ENCODE data around the gene AGBL1. TPM values are rescaled to one million over a fixed set of nuclear protein-coding genes. Genes with fewer than 3 reads are reported as not detected.

The AGBL1 gene
- total and polyA plus RNA-seq, 11 donors, result under 0.01 to 0.08 (median 0.02) TPM; not detected in 8

DNA sequence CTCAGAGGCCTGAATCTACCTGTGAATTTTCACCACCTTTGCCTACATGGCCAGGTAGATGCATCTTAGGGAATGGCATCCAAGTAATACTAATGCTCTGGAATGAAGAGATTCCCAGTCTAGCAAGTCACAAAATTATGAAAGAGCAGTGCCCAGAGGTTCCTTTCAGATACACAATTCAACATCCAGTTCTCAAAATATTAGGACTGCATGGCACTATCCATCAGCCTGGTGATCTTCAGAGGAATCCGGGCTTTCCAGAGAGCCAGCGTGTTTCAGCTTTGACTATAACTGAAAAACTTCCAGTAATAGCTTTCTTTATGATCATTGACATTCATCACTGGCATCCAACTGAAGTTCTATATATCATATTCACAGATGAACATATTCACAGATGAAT lies 849.8 kb downstream of the AGBL1 start:
- ATAC-seq, result no peak
- 89 to 96% (median 91%) methylated on average over 2 of the region's 2 CpGs for WGBS, 4 donors
- Histone ChIP-seq H3K4me3 (no peak overlapping the region), H3K4me1 (no peaks in the 10 kb centered on the region), H3K27me3 (no peaks in the 10 kb centered on the region), H3K27ac (no peak overlapping the region), H3K9me3 (no peaks in the 10 kb centered on the region), H3K36me3 (no peaks in the 10 kb centered on the region)
- no peak for DNase-seq
- no peak for TF ChIP-seq POLR2A (IDR thresholded peaks at IDR 0.05)
- TF ChIP-seq, protein P1, sequence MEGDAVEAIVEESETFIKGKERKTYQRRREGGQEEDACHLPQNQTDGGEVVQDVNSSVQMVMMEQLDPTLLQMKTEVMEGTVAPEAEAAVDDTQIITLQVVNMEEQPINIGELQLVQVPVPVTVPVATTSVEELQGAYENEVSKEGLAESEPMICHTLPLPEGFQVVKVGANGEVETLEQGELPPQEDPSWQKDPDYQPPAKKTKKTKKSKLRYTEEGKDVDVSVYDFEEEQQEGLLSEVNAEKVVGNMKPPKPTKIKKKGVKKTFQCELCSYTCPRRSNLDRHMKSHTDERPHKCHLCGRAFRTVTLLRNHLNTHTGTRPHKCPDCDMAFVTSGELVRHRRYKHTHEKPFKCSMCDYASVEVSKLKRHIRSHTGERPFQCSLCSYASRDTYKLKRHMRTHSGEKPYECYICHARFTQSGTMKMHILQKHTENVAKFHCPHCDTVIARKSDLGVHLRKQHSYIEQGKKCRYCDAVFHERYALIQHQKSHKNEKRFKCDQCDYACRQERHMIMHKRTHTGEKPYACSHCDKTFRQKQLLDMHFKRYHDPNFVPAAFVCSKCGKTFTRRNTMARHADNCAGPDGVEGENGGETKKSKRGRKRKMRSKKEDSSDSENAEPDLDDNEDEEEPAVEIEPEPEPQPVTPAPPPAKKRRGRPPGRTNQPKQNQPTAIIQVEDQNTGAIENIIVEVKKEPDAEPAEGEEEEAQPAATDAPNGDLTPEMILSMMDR (IDR thresholded peaks at IDR 0.05), result no peak
- intact Hi-C loops (cut with DNase I), result no loop called here

DNA sequence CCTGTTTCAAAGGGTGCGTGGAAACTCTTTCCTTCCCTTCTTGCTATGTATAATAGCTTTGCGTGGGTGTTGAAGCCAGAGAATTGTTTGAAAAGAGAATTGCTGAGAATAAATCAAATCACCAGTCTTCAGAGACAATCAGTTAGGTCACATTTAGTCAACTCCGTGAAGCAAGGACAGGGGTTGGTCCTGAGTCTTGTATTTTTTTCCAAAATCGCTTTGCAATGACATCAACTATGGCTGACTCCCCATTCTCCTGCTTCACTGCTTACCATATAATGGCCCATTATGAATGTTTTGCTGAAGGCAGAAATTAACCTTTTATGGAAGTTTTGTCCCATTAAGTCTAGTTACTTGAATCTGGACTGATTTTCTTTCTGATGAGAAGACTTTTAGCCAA lies 852.8 kb downstream of the AGBL1 start:
- 70 to 84% (median 77%) methylated on average over 4 of the region's 4 CpGs for WGBS, 4 donors
- ATAC-seq (no peak), DNase-seq (no peak)
- intact Hi-C loops (cut with DNase I), result no loop called here
- Histone ChIP-seq H3K9me3 (peaks cover 0 to 3% (median 0%) of the 10 kb centered on the region in 12 donors), H3K4me3 (no peak overlapping the region), H3K4me1 (no peaks in the 10 kb centered on the region), H3K27me3 (peaks cover 0 to 2% (median 0%) of the 10 kb centered on the region in 9 donors), H3K36me3 (no peaks in the 10 kb centered on the region), H3K27ac (no peak overlapping the region)
- TF ChIP-seq POLR2A (IDR thresholded peaks at IDR 0.05), result no peak
- TF ChIP-seq, protein P1 (IDR thresholded peaks at IDR 0.05), result no peak

DNA sequence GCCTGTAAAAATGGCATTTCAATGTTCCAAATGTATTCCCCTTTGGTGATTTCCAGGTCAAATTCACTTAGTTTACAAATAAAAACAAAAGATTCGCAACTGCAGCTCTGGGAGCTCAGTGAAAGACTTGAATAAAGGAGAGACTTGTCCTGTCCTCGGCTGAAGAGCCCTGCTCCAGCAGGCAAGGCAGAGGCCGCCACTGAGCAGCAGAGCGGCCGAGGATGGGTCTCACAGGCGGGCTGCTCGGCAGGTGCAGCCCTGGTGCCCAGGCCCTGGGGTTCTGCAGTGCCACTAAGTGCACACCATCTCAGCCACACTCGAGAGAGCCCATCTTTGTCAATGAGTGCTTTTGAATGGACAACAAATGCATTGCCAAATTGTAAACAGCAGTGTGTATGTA lies 856.2 kb downstream of the AGBL1 start:
- no peak for TF ChIP-seq POLR2A (IDR thresholded peaks at IDR 0.05)
- TF ChIP-seq, protein P1 (IDR thresholded peaks at IDR 0.05), result no peak
- DNase-seq (no peak), ATAC-seq (no peak)
- Histone ChIP-seq H3K4me3 (no peak overlapping the region), H3K27me3 (peaks cover 0 to 2% (median 0%) of the 10 kb centered on the region in 9 donors), H3K9me3 (peaks cover 0 to 3% (median 0%) of the 10 kb centered on the region in 12 donors), H3K36me3 (no peaks in the 10 kb centered on the region), H3K4me1 (no peaks in the 10 kb centered on the region), H3K27ac (no peak overlapping the region)
- intact Hi-C loops (cut with DNase I), result no loop called here
- 59 to 80% (median 71%) methylated on average over 8 of the region's 8 CpGs for WGBS, 4 donors

DNA sequence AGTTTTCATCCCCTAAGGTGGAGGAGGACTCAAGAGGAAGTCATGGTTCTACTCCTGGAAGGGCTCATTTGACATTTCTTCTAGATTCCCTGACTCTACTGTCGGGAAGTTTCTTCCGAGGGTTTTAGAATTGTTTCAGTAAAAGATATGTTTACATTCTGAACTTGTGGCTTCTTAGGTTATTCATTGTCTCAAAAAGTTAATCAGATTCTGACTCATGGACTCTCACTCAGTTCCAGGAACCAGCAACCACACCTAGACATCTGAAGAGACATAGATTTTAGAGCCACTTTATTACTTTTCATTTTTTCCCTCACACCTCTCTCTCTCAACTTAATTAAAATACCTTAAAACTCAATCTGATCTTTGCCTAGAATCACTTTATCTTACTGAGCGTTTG lies 862.6 kb downstream of the AGBL1 start:
- peaks cover 0 to under 1% (median 0%) of the 10 kb centered on the region in 12 donors for H3K9me3 ChIP-seq
- no peaks in the 10 kb centered on the region for H3K4me1 ChIP-seq
- no peaks in the 10 kb centered on the region for H3K27me3 ChIP-seq
- TF ChIP-seq, protein P1 (IDR thresholded peaks at IDR 0.05), result no peak
- no peak for TF ChIP-seq POLR2A (IDR thresholded peaks at IDR 0.05)
- 61 to 86% (median 79%) methylated on average over 3 of the region's 3 CpGs for WGBS, 4 donors
- intact Hi-C loops (cut with DNase I), result no loop called here
- H3K27ac ChIP-seq, result no peak overlapping the region
- H3K4me3 ChIP-seq, result no peak overlapping the region
- H3K36me3 ChIP-seq, result no peaks in the 10 kb centered on the region
- DNase-seq, result no peak
- ATAC-seq, result no peak

All from heart left ventricle (tissue), 16 donors.